GM18861 (cell line): ENCODE measurements around the gene MGLL.

ENCODE experiments used
- ATAC-seq: cut with Tn5 transposase; IDR thresholded peaks from one replicate; pipeline ENCODE4 v1.9.1; 2021; ENCODE audit not compliant: unreplicated experiment

Gene MGLL

DNA sequence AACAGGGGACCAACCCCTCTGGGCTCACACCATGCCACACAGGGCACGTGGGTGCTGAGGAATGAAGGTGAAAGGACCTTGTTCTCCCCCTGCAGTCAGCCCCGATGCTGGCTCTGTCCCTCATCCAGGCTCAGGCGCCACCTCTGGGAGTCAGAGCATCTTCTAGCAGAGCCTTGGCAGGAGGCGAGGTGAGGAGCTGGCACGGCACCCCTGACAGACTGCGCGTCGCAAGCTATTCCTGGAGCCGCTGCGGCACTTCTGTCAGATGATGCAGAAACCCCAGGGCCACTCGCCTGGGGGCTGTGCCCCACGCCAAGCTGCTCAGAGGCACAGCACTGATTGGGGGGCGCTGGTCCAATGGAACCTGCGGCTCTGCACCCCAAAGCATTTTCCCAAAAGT, 62.0 kb downstream of the MGLL start:
- no peak for ATAC-seq

DNA sequence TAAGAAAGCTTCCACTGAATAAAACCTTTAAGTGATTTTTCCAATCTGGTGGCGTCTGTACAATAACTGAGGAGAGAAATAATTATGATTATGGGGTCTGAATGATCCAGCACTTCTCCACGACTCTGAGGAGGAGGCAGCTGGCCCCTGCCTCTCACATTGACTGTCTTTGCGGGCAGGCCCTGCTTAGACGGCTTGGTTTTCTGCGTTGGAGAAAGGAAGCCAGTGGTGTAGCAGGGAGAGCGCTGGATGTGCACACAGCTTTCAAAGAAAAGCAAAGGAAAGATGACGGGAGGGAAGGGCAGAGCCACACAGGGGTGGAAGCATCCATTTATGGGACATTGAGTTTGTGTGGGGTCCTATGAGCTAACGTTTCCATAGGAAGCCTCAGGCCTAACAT, 62.5 kb downstream of the MGLL start:
- ATAC-seq = no peak

DNA sequence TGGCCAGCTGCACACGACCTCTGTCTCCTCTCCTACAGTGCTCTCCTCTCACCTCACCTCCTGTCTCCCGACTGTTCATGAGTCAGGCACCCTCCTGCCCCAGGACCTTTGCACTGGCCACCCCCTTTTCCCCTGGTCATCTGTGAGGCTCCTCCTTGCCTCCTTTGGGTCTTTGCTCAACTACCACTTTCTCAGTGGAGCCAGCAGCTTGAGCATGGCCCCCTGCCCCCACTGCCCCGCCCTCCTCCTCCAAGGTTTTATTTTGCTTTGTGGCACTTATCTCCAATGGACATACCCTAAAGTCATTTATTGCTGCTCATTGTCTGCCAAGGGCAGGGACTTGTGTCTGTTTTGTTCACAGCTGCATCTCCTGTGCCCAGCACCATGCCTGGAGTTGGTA, 64.3 kb downstream of the MGLL start:
- ATAC-seq = no peak

DNA sequence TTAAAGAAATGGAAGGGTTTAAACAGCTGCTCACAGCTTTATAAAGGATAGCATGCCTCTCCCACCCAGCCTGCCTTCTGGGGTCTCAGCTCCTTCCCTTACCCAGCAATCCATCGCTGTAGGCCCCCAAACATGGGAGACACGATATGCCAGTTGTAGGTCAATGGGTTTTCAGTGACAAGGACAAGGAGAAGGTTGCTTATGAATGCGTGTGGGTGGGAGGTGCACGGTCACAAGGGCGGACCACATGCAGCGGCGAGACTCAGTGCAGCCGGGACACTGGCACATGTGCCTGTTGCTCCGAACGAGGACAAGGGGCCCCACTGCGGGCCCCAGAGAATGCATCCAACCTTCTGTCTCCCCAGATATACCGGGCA, 67.0 kb downstream of the MGLL start:
- no peak for ATAC-seq

DNA sequence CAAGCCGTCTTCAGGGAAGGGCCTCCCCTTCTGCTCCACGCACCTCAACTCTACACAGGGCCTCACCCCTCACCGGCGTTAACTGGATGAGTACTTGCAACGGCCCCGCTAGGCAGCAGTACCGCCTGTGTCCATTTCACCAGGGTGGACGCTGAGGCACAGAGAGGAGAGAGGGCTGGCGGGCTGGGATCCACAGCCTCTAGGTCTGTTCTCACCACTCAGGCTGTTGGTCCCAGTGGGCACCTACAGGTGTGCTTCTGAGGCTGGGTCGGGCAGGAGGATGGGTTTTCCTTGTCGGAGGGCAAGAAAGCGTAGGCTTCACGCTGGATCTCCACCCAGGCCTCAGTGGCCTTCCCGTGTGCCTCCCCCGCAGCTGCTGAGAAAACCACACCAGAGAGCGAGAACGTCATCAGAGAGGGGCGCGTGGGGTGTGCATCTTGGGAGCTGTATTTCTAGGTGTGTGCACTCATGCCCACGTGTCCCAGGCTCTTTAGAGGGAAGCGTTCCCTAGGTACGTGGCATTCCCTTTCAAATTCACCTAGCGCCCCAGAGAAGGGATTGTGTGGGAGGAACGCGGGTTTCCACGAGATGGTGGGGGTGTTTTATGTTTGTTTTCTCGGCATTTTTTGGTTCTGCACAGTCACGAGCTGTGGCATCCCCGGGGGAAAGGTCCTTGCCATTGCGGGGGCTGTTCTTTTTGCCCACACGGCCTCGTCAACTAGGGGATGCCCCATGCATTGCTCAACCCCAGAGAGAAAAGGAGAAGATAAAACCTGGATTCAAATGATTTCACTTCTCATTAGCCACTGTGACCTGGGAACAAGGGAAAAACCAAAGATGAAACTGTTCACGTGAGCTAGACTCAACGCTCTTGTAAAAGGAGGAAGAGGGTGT, 67.7 kb downstream of the MGLL start:
- ATAC-seq = no peak

DNA sequence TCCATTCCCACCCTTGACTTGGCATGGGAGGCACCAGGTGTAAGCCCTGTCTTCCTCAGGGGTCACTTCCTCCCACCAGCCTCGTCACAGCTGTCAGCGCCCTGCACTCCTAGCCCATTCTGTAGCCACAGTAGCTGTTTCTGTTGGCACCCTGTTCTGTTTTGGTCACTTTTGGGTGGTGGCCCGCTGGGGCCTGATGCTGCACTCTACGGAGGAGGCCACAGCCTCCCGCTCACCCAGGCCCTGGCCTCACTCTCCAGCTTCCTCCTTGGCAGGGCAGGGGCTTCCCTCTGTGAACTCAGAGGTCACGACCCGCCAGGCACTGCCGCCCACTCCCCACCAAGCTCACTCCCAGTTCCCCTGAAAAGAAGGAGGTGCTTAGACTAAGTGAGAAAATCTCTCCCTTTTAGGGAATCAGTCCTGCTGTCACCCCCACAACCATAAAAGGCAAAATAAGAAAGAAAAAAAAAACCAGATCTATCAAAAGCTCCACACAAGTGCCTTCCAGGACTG, 68.4 kb downstream of the MGLL start:
- no peak for ATAC-seq

DNA sequence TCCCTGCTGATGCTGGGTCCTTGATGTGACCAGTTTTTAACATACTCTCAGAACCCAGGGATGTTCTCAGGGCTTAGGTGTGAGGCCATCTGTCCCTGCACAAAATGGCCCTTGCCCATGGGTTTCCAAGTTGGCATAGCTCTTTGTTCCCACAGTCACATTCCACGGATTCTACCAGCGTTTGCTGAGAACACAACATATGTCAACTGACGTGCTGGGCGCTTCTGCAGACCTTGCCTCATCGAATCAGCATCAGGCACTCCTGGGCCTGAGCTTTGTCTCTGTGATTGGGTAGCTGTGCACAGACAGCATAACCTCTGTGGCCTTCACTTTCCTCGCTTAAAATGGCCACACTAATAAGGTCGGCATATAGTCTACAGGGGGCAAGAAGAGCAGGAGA, 69.0 kb downstream of the MGLL start:
- no peak for ATAC-seq

DNA sequence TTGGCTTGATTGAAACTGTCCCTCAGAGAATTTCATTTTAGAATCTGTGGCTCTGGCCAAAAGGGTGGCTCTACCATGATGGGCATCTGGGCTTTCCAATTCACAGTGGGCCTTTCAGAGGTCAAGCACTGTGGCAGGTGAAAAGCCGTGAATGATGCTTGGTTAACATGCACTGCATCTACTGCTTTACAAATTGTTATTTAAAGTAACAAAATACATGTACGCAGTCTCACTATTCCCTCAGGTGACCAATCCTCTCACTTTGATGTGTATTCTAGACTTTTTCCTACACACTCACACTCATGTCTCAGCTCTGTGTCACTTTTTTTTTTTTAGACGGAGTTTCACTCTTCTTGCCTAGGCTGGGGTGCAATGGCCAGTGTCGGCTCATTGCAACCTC, 70.5 kb downstream of the MGLL start:
- no peak for ATAC-seq

DNA sequence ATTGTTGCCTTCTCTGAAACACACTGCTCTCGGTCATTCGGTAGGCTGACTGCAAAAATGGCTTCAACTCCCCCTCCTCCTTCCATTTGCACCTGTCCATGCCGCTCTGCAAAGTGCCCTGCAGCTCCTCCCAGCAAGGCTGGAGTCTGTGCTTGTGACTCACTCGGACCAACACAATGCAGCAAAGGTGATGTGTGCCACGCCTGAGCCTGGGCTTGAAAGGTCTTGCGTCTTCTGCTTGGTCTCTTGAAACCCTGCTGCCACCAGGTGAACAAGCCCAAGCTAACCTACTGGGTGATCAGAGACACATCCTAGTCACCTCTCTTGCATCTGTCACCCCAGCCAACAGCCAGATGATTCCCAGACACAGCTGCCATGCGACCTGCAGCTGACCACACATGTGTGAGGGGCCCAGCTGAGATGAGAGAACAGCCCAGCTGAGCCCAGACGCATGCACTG, 71.1 kb downstream of the MGLL start:
- ATAC-seq = no peak

DNA sequence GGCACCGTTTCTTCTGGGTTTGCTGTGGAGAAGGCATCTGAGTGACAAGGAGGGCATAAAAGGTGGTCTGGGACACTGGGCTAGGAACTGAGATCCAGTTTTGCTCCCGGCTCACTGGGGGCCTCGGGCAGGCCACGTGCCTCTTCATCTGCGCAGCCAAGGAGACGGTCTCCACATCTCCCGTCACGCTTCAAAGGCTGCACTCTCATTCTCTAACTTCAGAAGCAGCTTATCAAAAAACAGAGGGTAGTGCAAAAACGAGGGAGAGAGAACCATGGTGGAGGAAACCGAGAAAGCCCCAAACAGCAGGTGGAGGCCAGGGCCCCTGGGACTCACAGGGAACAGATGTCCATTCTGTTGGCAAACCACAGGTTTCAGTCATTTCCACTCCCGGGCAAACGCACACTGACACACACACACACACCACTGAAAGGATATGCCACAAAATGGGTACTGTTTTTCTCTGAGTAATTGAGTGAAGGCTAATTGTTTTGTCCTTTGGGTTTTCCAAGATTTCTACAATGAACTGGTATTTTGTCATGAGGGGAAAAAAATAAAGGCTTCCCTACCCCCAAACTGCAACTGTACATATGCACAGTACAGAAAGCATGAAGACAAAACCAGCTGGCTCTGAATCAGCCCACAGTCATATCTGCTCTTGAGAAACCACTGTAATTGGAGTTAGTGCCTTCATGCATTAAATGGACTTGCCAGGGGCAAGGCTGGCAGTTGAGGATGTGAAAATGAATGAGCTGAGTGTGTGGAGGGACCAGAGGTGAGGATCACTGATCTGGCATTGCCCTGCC, 71.9 kb downstream of the MGLL start:
- ATAC-seq = peak; percentile 35

DNA sequence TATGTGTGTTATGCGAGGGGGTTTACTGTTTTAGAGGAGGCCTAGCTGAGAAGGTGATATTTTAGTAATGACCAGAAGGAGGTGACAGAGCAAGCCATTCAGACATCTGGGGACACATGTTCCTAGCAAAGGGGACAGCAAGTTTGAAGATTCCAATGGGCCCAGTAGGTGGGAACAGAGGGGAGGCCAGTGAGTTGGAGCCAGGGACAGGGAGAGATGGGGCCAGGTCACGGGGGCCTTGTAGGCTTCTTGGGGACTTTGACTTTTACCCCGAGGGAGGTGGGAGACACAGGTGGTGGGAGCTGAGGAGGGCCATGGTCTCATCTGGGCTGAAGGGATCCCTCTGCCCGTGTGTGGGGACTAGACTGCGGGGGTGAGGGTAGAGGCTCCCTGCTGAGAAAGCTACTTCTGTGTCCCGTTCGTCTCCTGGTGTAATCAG, 72.5 kb downstream of the MGLL start:
- no peak for ATAC-seq

DNA sequence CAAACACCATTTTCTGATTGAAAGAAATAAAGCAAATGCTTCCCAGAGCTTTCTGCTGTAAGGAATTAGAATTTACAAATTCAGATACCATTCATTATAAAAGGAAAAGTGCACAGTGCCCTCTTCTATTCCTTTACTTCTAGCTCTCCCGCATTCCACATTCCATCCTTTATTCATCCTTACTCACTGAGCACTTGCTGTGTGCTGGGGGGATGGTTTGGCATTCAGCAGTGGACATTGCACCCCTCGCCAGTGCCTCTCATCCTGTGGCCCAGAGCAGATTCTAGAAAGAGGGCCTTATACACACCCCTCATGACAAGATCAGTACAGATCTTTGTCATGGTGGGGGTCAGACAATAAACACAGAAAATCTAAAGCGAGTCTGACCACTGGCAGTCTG, 73.0 kb downstream of the MGLL start:
- ATAC-seq = no peak

DNA sequence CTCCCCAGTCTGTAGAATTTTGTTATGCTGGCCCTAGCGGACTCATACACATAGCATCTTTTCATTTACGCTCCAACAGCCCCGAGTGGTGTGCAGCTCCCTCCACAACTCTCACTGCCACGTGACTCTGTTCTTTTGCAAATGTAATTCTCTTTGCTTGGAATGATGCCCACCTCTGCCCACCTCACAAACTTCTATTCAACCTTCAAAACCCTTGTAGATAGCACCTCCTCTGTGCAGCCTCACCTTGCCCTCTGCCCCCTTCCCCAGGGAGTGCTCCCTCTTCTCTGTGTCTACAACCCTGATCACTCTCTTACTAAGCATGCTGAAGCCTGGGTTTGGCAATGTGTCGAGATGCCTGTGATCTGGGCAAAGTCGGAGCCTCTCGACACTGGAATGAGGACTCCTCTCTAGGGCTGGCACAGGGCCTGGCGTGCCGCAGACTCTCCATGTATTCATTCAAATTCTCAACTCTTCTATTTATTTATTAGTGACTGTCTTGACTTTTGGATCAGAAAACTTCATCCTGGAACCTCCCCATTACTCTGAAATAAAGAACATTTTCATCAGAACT, 73.5 kb downstream of the MGLL start:
- ATAC-seq = no peak

DNA sequence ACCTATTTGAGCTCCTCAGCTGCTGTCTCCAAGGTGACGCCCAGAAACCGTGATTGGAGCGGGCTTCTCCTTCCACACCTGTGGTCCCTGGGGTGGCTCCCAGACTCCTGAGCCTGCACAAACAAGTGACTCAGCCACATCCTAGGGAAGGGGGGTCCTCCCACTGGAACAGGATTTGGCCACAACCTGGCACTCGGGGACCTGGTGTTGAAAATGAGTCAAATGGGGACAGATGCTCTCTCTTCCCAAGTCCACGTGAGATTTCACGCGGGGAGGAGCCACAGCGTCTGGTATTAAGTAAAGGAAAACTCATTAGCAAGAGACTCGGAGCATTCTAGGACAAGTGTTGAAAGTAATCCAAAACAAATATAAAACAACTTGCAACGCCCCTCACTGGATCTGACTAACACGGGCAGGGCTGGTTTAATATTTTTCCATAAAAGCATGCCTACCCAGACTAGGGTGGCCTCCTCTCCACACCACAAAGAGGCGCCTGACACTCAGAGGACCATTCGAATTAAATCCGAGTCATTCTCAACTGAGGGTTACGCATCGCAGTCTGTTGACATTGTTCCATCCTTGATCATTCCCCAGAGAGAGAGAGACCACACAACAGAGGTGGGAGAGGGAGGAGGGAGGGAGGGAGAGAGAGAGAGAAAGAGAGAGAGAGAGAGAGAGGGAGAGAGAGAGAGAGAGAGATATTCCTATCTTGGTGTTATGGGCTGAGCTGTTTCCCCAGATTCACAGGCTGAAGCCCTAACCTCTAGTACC, 74.4 kb downstream of the MGLL start:
- ATAC-seq = no peak

DNA sequence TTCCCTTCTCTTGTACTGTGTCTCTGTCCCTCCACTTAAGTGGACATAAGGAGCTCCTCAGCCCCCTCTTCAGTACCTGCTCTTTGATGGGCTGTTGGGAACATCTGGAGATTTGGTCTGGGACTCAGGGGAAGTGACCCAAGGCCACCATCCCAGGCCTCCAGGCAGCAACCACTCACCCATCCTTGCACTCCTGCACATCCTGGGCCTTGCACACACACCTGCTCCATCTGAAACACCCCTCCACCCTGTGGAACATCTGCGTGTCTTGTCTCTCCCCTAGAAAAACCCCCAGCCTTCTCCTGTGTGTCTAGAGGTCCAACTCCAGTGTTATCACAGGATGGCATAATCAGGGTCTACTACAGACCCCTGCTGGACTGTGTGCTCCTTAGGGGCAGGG, 75.2 kb downstream of the MGLL start:
- ATAC-seq = no peak

DNA sequence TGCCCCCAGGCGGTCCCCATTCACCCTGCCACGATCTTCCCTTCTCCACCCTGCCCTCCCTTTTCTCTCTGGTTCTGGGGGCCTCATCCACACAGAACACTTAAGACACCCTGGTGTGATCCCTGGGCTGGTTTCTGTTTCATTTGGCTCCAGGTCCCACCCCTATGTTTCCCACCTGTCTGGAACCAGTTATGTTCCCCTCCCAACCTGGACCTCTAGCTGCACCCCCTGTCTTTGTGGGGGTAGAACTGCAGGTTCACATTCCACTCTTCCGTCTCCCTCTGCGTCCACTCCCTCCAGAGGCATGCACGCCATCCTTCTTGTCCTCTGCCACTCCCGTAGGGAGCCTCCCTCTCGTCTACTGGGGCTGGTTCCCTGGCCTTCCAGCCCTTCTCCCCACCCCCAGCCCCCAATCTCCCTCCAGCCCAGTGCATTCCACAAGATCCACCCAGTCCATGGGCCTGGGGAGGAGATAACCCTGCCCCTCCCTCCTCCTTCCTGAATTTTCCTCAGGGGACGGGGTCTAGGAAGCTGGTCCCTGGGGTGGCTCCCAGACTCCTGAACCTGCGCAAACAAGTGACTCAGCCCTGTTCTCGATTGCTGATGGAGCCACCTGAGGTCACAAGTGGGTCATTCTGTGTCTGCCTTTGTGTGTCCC, 75.8 kb downstream of the MGLL start:
- no peak for ATAC-seq

DNA sequence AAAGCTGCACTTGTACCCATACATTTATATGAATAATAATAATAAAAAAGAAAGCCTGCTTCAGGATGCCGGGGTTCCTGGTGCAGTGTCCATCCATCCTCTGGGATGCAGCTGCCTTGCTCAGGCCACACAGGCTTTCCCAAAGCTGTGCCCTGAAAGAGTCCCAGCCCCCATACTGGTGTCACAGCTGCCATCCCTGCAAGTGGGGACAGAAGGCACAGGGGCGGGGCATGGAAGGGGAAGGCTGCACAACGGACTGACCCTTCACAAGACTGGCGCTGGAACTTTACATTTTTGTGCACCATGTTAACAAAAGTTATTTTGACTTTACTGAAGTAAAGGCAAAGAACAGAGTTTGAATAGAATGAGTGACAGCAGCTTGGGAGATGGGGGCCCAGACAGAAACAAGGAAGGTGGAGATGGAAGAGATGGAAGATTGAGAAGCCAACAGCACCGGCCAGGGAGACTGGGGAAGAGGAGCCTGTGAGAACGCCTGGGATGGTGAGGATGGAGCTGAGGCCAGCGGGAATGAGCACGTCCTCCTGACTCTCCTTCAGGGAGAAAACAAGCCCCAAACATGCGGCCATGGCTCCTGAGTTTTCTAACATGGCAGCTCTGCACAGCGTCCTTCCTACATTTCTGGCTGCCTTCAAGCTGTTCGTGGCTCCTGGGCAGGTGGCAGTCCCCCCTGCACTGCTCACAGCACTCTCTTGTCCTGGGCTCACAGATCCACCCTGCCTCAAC, 76.5 kb downstream of the MGLL start:
- no peak for ATAC-seq

DNA sequence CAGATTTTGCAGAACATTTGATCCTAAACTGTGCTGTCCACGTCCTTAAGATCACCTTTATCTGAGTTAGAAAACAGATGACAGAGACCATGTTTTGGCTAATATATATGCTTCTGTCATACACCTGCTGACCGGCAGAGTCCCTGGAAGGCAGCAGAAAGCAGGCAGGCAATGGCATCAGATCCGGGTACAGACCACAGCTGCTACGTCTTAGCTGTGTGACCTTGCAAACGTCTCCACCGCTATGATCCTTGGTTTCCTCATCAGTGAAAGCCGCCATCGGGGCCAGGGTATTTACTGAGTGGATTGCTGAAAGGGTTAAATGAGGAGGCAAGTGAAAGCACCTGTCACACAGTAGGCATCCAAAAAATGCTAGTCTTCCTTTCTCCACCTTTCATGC, 77.4 kb downstream of the MGLL start:
- ATAC-seq = no peak

DNA sequence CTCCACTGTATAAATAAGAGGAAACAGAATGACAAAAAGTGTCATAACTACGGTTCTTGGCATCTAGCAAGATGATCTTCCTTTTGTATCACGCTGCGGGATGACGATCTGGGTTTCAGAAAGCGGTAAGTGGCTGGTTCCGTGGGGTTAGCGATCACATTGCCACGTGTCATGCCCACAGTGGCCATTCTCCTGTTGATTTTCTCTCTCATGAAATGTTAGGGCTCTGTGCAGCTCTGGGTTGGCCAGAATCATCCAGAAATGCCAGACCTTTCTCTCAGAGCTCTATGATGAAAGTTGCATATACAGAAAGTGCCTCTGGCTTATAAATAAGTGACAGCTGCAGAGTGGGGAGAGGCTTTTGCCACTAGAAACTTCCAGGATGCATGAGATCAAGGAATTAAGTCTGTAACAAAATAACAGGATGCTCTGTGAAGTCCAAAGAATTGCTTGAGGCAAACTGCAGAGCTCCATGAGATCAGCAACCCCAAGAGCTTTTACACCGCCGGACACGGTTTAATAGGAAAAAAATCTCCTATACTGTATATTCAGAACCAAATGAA, 78.0 kb downstream of the MGLL start:
- no peak for ATAC-seq
